ENCODE data around the gene SH3RF1. TPM values are rescaled to one million over a fixed set of nuclear protein-coding genes. Genes with fewer than 3 reads are reported as not detected.

SH3RF1 gene
- total RNA-seq, 4 donors from 2014 or later: 5.9 to 41.2 (median 15.0) TPM

DNA sequence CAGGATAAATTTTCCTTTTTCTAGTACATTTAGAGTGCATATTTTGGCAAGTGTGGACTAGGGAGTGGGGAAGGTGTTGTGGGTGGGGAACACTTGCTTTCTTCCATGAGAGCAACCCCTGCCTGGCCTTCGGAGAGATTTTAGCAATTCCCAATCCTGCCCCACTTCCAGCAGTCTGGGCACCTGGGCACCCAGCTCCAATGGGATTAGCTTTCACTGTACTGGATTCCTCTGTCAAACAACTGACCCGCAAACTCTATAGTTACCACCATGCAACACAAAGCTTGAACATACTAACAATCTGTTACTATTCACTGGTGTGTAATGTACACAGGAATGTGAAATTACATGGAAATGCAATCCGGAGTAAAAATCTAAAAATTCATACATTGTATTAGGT lies 50.3 kb downstream of the SH3RF1 start:
- no peak overlapping the region for H3K4me3 ChIP-seq
- intact Hi-C loops (cut with DNase I; ENCODE audit: low total_unique reads): no loop called here
- no peaks in the 10 kb centered on the region for H3K36me3 ChIP-seq
- no peak for DNase-seq
- no peaks in the 10 kb centered on the region for H3K27me3 ChIP-seq
- H3K27ac ChIP-seq: no peak overlapping the region
- no peaks in the 10 kb centered on the region for H3K9me3 ChIP-seq
- H3K4me1 ChIP-seq: peaks cover 0 to 6% of the 10 kb centered on the region in 2 donors
- no peak for TF ChIP-seq POLR2A (IDR thresholded peaks at IDR 0.05)
- TF ChIP-seq, protein P1, sequence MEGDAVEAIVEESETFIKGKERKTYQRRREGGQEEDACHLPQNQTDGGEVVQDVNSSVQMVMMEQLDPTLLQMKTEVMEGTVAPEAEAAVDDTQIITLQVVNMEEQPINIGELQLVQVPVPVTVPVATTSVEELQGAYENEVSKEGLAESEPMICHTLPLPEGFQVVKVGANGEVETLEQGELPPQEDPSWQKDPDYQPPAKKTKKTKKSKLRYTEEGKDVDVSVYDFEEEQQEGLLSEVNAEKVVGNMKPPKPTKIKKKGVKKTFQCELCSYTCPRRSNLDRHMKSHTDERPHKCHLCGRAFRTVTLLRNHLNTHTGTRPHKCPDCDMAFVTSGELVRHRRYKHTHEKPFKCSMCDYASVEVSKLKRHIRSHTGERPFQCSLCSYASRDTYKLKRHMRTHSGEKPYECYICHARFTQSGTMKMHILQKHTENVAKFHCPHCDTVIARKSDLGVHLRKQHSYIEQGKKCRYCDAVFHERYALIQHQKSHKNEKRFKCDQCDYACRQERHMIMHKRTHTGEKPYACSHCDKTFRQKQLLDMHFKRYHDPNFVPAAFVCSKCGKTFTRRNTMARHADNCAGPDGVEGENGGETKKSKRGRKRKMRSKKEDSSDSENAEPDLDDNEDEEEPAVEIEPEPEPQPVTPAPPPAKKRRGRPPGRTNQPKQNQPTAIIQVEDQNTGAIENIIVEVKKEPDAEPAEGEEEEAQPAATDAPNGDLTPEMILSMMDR (IDR thresholded peaks at IDR 0.05): no peak

DNA sequence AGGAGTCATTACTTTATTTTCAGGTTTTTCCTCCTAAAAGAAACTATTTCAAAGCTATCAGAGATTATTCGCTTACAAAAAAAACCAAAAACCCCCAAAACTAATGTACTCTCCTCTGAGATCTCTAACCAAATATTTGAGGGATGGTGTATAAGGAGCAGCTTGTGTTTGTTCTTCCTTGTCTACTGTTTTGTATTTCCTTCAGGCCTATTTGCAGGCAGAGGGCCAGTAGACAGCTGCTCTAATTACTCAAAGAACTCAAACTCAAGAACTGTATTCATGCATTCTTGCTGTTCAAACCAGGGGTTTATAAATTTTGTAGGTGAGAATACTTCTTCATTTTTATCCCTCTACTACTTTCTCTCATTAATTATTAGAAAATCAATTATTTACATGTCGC lies 51.3 kb downstream of the SH3RF1 start:
- no peak for DNase-seq
- Histone ChIP-seq H3K9me3 (no peaks in the 10 kb centered on the region), H3K4me3 (no peak overlapping the region), H3K36me3 (no peaks in the 10 kb centered on the region), H3K4me1 (no peaks in the 10 kb centered on the region), H3K27ac (no peak overlapping the region), H3K27me3 (no peaks in the 10 kb centered on the region)
- TF ChIP-seq, protein P1 (IDR thresholded peaks at IDR 0.05): no peak
- no peak for TF ChIP-seq POLR2A (IDR thresholded peaks at IDR 0.05)
- intact Hi-C loops (cut with DNase I; ENCODE audit: low total_unique reads): no loop called here

- Histone ChIP-seq H3K27ac (no peak overlapping the region), H3K9me3 (no peaks in the 10 kb centered on the region), H3K4me3 (no peak overlapping the region), H3K4me1 (no peaks in the 10 kb centered on the region), H3K36me3 (no peaks in the 10 kb centered on the region), H3K27me3 (no peaks in the 10 kb centered on the region)
- intact Hi-C loops (cut with DNase I; ENCODE audit: low total_unique reads): no loop called here
- DNase-seq: no peak
- no peak for TF ChIP-seq POLR2A (IDR thresholded peaks at IDR 0.05)
Measured at GRCh38 chr4:169215656-169216055, 55.1 kb downstream of the SH3RF1 start.

DNA sequence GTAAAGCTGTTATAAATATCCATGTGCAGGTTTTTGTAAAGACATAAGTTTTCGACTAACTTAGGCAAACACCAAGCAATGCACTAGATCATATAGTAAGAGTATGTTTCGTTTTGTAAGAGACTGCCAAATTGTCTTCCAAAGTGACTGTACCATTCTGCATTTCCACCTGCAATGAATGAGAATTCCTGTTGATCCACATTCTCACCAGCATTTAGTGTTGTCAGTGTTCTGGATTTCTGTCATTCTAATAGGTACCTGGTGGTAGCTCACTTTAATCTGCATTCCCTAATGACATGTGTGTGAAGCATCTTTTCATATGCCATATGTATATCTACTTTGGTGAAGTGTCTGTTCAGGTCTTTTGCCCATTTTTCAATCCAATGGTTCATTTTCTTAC lies 57.8 kb downstream of the SH3RF1 start:
- TF ChIP-seq POLR2A (IDR thresholded peaks at IDR 0.05): no peak
- TF ChIP-seq, protein P1 (IDR thresholded peaks at IDR 0.05): no peak

DNA sequence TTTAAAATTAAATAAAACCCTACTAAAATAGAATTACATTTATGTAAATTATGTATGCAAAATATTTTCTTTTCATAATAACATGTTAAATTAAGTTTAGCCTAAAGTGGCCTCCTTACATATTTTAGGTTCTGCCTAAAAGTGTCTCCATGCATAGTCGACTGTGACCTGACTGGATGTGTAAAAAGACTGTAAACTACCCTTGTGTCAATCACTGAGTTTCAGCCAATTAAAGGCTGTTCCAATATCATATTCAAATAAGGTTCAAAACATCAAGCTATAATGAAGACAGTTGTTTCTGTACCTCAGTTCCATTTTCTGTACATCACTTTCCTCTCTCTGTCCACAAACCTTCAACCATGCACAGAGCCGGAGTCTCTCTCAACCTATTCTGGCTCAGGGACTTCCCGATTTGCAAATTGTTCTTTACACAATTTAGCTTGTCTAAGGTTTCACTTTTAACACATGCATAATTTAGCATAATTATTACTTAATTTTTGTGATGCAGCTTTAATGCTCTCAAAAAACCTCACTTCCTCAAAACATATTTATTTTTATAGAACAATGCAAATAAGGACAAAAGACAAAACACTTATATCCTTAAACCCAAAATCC lies 60.1 kb downstream of the SH3RF1 start:
- no peak overlapping the region for H3K27ac ChIP-seq
- no peak overlapping the region for H3K4me3 ChIP-seq
- DNase-seq: no peak
- TF ChIP-seq, protein P1 (IDR thresholded peaks at IDR 0.05): no peak
- no peak for TF ChIP-seq POLR2A (IDR thresholded peaks at IDR 0.05)
- no peaks in the 10 kb centered on the region for H3K36me3 ChIP-seq
- no peaks in the 10 kb centered on the region for H3K9me3 ChIP-seq
- H3K4me1 ChIP-seq: peaks cover 0 to 4% of the 10 kb centered on the region in 2 donors
- intact Hi-C loops (cut with DNase I; ENCODE audit: low total_unique reads): no loop called here
- no peaks in the 10 kb centered on the region for H3K27me3 ChIP-seq

More for the DNA sequence above, 57.8 kb downstream of the SH3RF1 start:
- Histone ChIP-seq H3K36me3 (no peaks in the 10 kb centered on the region), H3K4me1 (no peaks in the 10 kb centered on the region), H3K9me3 (no peaks in the 10 kb centered on the region), H3K27me3 (no peaks in the 10 kb centered on the region), H3K4me3 (no peak overlapping the region), H3K27ac (no peak overlapping the region)
- no peak for DNase-seq
- intact Hi-C loops (cut with DNase I; ENCODE audit: low total_unique reads): no loop called here

Measured in uterus (tissue), 4 donors.